GM12875 (cell line): ENCODE data around the gene MED16.
A peak's percentile ranks its signal among the peaks of the same experiment; 100 is the strongest.

Experiments
- H3K4me3 ChIP-seq: one replicate; pipeline ENCODE4 v1.5.1; 2011; ENCODE audit warnings: low read depth, low read length, control low read depth
- TF ChIP-seq, protein P1 (sequence below): IDR thresholded peaks from 2 replicates; pipeline ENCODE4 v1.5.1; 2011; ENCODE audit warnings: low read depth, mild to moderate bottlenecking, control low read depth, inconsistent platforms, low read length, moderate library complexity, borderline replicate concordance; ENCODE audit not compliant: insufficient read depth

The MED16 gene

GRCh38 chr19:927351-927779 is 34.4 kb upstream of the MED16 start:
- TF ChIP-seq, protein P1, sequence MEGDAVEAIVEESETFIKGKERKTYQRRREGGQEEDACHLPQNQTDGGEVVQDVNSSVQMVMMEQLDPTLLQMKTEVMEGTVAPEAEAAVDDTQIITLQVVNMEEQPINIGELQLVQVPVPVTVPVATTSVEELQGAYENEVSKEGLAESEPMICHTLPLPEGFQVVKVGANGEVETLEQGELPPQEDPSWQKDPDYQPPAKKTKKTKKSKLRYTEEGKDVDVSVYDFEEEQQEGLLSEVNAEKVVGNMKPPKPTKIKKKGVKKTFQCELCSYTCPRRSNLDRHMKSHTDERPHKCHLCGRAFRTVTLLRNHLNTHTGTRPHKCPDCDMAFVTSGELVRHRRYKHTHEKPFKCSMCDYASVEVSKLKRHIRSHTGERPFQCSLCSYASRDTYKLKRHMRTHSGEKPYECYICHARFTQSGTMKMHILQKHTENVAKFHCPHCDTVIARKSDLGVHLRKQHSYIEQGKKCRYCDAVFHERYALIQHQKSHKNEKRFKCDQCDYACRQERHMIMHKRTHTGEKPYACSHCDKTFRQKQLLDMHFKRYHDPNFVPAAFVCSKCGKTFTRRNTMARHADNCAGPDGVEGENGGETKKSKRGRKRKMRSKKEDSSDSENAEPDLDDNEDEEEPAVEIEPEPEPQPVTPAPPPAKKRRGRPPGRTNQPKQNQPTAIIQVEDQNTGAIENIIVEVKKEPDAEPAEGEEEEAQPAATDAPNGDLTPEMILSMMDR: no peak
- peak overlapping the region; percentile 92 for H3K4me3 ChIP-seq

GRCh38 chr19:926589-927350 is 33.8 kb upstream of the MED16 start:
- TF ChIP-seq, protein P1: no peak
- H3K4me3 ChIP-seq: peak overlapping the region; percentile 92

DNA sequence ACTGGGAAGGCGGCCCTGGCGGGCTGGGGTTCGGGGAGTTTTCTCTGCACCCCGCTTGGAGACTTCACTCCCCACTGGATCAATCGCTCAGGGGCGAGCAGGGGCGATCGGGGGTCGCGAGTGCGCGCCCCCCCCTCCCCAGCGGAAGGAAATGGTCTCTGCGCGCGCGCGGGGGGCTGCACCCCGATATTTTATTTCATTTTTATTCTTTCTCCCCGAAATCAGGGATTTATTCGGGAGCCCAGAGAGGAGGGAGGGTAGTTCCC is 33.3 kb upstream of the MED16 start:
- peak overlapping the region; percentile 92 for H3K4me3 ChIP-seq
- TF ChIP-seq, protein P1: no peak

DNA sequence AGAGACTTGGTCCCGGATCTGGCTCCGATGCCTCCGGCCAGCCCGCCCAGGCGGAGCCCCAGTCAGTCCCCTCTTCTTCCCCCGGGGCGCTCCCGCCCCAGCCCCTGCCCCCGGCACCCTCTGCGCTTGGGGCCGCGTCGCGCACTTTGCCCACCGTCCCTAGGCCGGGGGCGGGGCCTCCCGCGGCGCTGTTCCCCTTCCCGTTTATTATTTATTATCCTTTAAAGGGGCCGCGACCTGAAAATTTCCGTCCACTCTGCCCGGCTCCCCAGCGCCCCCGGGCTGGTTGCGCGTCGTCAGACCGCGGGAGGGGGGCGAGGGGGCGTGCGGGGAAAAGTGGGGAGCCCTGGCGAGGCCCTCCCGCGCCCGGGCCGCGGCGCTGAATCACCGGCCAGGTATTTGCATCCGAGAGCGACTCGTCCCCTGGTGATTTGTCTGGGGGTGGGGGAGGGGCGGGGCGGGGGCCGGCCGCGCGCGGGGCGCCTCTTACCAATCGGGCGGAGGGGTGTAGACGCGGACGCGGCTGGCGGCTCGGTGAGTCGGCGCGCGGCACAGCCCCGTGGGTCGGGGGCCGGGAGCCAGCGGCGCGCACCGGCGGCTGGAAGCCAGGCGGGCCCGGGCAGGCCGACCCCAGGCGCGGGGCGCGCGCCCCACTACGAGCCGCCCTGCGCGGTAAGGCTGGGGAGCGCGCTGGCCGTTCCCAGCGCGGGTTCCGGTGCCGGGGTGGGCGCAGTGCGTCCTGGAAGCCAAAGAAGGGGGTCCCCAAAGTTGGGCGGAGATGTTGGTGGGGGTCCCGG is 32.7 kb upstream of the MED16 start, which contains the start of gene ARID3A:
Gene ARID3A, plus strand, starts transcription at position 510 of the 797 bp plus-strand sequence. CDS start 3,494 bp downstream, outside the sequence.
- TF ChIP-seq, protein P1: no peak
- peak within 1 kb of the TSS; percentile 92 for H3K4me3 ChIP-seq

GRCh38 chr19:925087-925525 is 32.1 kb upstream of the MED16 start:
- peak overlapping the region; percentile 92 for H3K4me3 ChIP-seq
- TF ChIP-seq, protein P1: no peak

DNA sequence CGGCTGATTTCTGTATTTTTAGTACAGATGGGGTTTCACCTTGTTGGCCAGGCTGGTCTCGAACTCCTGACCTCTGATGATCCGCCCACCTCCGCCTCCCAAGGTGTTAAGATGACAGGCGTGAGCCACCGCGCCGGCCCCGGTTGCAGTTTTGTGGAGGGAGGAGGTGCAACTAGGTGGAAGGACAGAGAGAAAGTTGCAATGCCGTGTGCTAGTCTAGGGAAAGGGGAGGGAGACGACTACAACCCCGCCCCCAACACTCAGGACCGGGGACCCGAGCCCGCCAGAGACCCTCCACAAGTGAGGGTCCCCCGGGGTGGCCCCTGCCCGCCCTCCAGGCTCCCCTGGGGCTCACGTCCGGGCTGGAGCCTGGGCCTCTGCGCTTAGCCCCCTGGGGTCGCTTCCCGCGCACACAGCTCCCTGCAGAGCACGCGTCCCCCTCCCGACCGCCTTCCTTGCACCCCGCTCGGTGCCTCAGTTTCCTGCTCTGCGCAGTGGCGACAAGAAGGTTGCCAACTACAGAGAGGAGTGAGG is 31.6 kb upstream of the MED16 start:
- TF ChIP-seq, protein P1: no peak
- peak overlapping the region; percentile 92 for H3K4me3 ChIP-seq
